HCEC 1CT (cell line): Measurements from ENCODE around the gene HOXA13.
A peak's percentile ranks its signal among the peaks of the same experiment; 100 is the strongest.

Experiments
- DNase-seq: peaks from one replicate; pipeline ENCODE4 v3.0.0-alpha.2; 2017

HOXA13 gene

DNA sequence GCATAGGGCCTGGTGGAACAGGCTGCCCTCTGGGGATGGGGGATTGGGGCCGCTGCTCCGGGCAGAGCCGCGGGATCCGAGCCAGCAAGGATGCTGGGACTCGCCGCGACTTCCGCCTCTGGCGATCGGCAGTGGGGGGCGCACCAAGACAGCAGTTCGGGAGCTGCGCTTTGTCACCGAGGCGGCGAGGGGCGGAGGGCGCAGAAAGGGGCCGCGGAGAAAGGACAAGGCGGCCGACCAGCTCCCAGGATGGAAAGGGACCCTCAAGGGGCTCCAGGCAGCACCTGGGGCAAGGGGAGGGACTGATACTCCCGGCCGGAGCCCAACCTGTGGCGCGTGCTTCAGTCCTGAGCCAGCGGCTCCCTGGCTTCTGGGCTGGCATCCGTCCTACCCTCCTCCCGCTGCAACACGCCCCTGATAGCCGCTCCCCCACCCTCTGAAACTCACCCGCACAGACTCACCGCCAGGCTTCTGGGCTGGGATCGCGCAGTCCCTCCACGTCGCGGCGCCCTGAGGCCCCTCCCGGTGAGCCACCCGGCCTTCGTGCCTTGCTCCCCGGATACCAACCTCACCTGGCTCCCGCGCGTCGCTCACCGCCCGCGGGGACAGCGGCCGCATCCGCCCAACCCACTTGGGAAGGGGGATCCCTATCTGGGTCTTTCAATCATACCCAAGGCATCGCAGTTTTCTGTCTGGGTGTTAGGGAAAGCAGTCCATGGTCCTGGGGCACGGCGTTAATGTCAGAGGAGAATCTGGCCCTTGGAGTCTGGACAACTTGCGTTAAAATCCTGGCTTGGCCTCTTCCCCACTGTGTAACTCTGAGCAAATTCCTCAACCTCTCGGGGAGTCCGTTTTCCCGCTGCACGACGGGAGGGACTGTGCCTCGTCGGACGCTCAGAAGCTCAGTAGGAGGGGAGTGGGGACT lies 35.8 kb upstream of the HOXA13 start:
- DNase-seq: peak; percentile 22

DNA sequence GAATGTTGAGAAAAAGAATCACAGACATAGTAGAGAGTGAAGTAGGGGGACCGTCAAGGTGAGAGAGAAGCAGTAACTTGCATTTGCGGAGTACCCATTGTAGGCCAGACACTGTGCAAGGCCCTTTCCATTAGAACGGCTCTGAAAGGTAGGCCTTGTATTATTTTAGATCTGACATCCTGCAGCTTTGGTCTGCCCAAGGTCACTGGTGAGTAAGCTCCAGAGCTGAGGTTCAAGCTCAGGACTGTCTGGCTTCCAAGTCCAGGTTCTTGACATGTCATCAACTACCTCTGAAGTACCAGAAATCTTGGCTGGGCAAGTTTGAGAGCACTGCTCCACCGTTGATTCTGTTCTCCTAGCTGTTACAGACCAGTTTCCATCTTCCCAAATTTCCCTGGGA lies 29.6 kb upstream of the HOXA13 start:
- no peak for DNase-seq

DNA sequence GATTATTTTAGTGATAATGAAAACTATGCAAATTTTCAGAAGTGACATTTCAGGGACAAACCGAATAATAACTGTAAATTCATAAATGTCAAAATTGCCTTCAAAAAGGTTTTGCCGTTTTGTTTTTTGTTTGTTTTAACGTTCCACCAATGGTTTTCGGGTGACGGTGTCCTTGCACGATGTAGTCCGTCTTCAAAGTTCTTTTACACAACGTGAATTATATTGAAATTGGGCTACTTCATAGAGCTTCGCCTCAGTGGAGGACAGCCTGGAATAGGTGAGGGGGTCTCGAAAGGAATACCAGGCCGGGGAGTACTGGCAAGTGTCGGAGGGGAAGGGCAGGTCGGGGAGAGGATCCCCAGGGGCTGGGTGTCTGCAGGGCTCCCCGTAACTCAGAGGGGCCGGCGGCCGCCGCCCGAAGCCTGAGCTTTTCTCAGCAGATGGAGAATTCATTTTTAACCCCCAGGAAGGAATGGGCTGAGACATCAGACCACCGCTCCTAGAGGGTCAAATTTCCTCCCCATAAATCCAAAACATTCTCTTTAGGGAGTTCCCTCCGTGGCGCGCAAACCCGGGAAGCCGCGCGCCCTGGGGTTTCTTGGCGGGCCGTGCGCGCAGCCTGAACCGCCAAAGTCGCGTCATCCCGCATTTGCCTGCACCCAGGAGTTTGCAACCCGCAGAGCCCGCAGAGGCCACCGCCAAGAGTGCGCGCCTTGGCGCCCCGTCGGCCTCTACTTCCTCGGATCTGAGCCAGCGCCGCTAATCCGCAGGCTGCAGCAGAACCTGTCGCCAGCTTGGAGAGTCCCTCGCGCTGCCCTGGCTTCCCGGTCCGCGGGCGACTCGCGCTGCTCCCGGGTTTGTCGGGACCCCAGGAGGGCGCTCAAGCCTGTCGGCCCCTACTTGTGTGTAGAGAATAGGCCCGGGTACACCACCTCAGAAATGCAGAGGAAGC lies 25.4 kb upstream of the HOXA13 start:
- no peak for DNase-seq

- no peak for DNase-seq
These were observed 24.2 kb upstream of the HOXA13 start for GRCh38 chr7:27223941-27224575.

DNA sequence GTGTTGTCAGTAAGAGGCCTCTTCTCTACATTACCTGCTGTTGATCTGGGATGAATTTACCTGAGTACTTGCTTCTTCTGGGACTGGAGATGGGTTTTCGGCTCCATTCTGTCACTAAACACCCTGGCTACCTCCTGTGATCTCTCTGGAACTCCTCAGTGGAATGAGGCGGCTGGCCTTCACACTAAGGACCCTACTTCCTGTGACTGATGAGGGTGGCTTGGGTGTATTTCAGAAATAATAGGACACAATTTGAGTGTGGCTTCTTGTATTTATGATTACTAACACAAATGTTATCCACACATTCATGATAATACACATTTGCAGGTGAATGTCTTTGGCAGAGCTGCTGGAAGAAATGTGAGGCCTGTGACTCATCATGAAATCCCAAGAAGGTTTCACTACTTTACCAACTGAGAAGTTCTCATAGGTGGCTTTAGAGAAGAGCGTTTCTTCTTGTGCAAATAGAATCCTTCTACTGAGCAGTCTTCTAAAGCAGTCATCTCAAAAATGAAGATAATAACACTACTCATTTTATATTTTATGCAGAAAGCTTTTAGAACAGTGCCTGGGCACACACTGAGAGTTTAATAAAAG lies 21.4 kb upstream of the HOXA13 start:
- DNase-seq: no peak

DNA sequence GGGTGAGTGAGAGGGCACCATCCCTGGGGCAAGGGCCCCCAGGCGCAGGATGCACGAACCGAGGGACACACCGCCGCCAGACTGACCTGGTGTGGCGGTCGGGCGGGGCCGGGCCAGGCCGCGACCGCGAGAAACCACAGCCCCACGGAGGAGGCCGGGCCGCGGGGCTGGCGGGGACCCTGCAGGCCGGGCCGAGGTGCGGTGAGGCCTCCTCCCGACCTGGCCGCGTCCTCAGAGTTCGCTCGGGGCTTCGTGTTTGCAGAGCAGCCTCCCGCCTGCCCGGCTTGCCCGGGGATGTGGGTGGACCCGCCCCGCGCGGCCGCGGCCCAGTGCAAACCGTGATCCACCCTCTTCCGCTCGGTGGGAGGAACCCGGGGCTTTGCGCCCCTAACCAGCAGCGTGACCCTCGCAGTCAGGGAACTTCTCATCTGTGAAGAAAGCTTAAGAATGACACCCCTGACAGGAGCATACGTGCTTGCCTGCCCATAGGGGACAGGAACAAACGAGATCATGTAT lies 20.6 kb upstream of the HOXA13 start:
- DNase-seq: no peak

DNA sequence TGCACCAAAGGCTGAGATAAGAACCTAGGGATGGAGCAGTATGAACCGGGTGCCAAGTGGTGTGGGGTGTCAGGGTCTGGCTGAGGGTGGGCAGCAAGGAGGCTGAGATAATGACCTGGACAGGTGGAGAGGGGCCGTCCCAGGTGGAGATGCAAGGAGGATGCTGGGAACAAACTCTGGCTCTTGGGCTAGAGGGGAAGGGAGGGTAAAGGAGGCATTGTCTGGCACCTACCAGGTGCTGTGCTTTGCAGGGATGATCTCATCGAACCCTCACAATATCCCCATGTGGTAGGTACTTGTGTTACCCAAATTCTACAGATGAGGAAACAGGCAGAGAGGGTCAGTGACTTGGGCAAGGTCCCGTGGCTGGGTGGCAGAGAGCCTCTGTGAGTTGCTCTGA lies 19.9 kb upstream of the HOXA13 start:
- no peak for DNase-seq

GRCh38 chr7:27217951-27218350 lies 18.1 kb upstream of the HOXA13 start:
- no peak for DNase-seq

DNA sequence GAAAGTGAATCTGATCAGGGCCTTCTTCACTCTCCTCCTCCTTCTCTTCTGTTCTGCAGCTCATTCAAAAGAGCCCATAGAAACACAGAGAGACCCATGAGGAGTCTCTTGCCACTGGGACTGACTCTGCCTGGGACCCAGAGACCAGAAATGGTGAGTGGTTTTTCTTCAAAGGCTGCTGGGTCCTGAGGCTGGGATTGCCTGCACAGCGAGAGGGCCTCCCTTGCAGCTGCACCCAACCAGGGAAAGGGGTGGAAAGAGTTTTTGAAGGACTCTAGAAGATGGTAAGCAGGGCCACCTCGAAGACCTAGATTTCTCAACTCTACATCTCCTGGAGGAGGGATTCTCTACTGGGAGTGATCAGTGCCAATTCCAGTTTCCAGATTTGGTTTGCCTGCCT lies 15.5 kb upstream of the HOXA13 start:
- DNase-seq: no peak

DNA sequence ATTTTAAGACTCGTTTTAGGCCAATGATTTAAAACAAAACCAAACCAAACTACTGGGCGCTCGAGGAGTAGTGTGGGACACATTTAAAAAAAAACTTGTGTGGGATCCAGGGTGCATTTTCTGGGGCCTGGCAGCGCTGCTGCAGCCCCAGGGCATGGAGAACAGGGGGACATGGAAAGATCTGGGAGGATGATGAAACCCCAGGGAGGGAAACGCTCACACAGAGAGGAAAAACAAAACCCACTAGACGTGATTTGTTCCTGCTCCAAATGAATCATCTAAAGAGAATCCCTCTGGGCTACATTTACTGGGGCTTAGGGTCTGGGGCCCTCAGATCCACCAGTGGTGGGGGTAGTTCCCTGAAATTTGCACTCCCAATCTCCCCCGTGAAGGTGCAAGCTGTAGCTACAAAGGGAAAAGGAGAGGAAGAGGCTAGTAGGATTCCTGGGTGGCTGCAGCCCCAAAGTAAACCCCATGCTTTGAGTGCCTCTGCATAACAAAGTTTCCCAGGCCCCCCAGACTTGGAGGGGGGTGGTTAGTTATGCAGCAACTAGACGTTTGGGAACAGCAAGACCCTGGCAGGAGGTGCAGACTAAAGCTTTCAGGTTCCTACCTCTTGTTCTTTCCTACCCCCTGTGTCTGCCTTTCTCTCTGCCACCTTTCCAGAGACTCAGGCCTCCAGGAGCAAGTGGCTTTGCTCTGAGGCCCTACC lies 14.5 kb upstream of the HOXA13 start:
- no peak for DNase-seq

GRCh38 chr7:27213433-27214238 lies 13.7 kb upstream of the HOXA13 start:
- DNase-seq: no peak

DNA sequence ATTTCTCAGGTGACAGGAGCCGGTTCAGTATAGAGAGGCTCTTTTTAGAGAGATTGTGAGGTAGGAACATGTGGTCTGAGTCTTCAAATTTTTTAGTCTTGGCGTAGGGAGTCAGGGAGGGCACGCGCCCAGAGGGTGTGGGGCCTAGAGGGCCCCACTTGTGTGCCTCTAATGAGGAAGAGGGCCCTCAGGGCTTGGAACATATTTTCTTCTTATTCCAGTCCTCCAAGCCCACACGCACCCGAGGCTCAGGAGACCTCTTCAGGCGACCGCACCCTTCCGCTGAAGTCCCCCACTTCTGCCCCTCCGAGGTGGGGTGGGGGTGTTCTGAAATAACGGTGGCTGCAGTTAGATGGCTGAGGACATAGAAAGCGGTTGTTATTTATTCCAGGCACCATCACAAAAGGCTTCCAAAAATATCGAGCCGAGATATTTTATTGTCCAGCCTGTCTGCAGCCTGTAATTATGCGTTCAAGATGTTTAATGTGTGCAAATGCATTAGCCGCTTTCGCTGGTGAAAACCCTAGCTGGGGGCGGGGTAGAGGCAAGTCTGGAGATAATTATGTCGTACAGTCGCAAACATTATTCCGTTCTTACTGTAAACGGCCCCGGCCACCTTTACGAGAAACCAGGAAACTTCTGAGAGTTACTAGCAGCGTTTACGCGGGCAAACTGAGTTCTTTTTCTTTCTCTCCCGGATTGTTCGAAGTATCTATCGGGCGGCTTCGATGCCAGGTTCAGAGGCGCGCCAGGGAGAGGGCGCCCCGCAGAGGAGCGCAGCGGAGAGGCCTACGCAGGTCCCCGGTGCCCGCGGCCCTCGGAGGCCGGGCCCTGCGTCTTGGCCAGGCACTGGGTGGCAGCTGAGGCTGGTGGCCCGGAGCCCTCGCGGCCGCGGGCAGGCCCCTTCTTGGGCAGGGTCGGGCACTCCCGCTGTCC lies 12.9 kb upstream of the HOXA13 start:
- DNase-seq: no peak

GRCh38 chr7:27211764-27212204 lies 11.9 kb upstream of the HOXA13 start:
- no peak for DNase-seq

DNA sequence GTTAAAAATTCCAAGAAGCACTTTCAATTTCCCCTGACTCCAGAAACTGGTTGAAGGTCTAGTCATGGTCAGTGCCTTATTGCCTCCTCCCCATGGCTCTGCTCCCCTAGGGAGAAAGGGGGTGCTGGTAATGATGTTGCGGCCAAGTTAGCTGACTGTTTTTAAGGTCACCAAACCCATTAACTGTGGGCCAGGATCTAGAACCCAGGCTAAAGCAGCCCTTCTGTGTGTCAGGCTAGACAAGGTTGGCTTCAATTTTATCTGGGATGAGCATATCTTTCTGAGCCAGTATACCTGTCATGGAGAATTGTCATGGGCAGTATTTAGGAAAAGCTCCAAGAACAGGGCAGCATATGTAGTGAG lies 11.2 kb upstream of the HOXA13 start:
- DNase-seq: no peak

- DNase-seq: no peak
These were observed 10.7 kb upstream of the HOXA13 start for GRCh38 chr7:27210441-27211083.

- no peak for DNase-seq
These were observed 10.1 kb upstream of the HOXA13 start for GRCh38 chr7:27209933-27210440.

DNA sequence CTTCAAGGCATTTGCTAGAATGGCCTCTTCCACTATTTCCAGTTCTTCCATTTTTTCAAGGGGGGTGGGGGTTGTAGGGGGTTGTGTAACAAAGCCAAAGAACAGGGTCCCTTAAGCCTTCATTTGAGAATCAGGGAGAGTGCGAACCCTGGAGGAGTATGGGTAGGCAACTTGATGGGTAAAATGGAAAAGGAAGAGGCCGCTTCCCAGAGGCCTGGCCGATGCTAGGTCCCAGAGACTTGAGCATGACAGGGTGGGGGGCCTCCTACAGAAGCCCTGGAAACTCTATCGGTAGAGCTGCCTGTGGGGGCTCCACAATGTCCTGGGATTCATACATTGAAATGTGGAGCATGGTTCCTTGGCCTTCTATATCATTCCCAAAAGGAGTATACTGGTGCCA lies 9.1 kb upstream of the HOXA13 start:
- DNase-seq: no peak

DNA sequence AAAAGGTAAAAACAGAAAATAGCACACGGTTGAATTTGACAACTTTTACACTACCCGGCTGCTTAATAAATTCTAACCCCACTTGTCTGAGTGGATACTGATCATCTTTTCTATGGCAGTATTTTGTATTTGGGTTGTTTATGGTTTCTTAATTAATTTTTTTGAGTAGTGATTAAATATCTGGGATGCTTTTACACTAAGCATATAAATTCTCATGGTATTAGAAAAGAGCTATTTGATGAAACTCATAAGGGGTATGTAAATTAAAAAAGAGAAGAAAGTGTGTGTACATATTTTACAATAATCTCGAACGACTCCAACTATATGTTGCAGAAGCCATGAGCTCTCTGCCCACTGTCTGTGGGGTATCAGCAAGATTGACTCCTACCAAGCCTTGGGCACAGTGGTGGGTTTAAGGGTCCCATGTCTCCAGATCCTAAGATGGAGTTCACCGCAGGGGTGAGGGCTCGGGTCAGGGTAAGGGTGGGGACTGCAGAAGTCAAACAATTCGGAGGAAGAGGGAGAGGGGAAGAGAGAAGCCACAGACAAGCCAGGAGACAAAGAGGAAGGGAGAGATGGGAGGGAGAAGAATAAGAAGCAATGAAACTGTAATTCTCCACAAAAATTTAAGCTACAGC lies 7.6 kb upstream of the HOXA13 start:
- DNase-seq: no peak
